Esophagus muscularis mucosa (tissue), 4 donors: Measurements from ENCODE around the gene FLCN.

Source experiments
- EP300 ChIP-seq: sonication (generic); formaldehyde crosslinking; IDR thresholded peaks from one replicate; pipeline ENCODE4 v1.6.1; 2017; ENCODE audit warnings: antibody characterized with exemption
- POLR2A ChIP-seq: fragments of 450-650 bp; IDR thresholded peaks from one replicate; pipeline ENCODE4 v1.6.1; 2017; ENCODE audit warnings: antibody characterized with exemption, moderate library complexity, mild to moderate bottlenecking, low read depth
- TF ChIP-seq, protein P1 (sequence below), 3 experiments: fragments of 200-600 bp in 2 of 3; fragments of 450-650 bp in 1 of 3; sonication (generic) in 2 of 3; IDR thresholded peaks; one replicate each; pipeline ENCODE4 v1.5.1; 2017 to 2019; ENCODE audit warnings: antibody characterized with exemption in 3 of 3, mild to moderate bottlenecking in 2 of 3, moderate library complexity in 1 of 3

DNA sequence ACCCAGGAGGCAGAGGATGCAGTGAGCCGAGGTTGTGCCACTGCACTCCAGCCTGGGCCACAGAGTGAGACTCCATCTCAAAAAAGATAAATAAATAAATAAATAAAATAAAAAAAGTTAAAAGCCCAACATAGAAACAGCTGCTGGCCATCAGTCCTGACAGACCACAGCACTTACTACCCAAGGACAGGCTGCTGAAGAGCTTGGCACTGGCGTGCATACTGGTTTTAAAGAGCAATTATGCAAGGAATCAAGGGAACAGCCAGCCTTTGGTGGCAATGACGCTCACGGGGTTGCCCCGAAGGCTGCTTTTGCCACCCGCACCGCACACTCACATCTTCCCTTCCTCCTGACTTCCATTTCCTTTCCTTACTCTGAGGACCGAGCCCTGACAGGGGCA, 35.1 kb downstream of the FLCN start:
- TF ChIP-seq, protein P1, sequence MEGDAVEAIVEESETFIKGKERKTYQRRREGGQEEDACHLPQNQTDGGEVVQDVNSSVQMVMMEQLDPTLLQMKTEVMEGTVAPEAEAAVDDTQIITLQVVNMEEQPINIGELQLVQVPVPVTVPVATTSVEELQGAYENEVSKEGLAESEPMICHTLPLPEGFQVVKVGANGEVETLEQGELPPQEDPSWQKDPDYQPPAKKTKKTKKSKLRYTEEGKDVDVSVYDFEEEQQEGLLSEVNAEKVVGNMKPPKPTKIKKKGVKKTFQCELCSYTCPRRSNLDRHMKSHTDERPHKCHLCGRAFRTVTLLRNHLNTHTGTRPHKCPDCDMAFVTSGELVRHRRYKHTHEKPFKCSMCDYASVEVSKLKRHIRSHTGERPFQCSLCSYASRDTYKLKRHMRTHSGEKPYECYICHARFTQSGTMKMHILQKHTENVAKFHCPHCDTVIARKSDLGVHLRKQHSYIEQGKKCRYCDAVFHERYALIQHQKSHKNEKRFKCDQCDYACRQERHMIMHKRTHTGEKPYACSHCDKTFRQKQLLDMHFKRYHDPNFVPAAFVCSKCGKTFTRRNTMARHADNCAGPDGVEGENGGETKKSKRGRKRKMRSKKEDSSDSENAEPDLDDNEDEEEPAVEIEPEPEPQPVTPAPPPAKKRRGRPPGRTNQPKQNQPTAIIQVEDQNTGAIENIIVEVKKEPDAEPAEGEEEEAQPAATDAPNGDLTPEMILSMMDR (IDR thresholded peaks at IDR 0.05) = no peak
- no peak for TF ChIP-seq POLR2A
- TF ChIP-seq EP300 = no peak
